HG03108 (cell line): Measurements from ENCODE around the gene SLC27A2.

Source experiments
- ATAC-seq: cut with Tn5 transposase; IDR thresholded peaks from one replicate; pipeline ENCODE4 v1.9.1; 2021; ENCODE audit warnings: moderate library complexity; ENCODE audit not compliant: unreplicated experiment

The SLC27A2 gene

GRCh38 chr15:50262533-50262932 lies 80.5 kb downstream of the SLC27A2 start:
- no peak for ATAC-seq

DNA sequence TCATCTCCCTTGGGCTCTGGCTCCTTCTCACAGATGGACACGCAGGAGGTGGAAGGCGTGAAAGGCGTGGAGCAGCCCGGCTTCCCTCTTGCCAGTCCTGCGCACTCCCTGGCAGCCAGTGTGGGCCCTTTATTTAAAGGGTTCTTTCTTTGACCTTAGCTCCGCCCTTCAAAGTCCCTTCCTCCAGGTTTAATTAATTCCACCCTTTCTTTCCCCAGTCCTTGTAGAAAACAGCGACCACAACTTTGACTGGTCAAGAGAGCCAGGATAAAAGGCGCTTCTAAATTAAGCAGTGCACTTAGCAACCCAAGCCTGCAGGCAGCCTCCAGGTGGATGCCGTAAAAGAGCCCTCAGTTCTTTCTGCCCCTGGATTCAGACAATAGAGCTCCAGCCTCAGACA lies 83.6 kb downstream of the SLC27A2 start, which contains the start of gene HDC:
HDC (minus strand) TSS at position 107 of the 400 bp plus-strand sequence; CDS start at position 4, 103 bp downstream.
- ATAC-seq = no peak

- no peak for ATAC-seq
These were observed 85.6 kb downstream of the SLC27A2 start for GRCh38 chr15:50267577-50267976.

DNA sequence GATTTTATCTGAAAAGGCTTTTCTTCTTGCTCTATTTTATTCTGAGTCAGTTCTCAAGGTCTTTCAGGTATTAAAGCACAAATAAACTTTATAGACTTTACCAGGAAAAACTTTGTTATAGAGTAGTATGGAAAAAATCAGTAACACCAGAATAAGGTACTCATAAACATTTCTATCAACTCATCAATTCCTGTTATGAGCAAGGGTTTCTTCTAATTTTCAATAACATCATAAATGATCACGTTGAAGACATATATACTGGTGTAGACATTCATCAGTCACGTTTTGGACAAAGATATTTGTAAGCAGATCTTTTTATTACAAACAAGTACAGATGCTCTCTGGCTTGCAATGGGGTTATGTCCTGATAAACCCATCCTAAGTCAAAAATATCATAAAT lies 93.1 kb downstream of the SLC27A2 start:
- no peak for ATAC-seq

GRCh38 chr15:50275908-50276307 lies 93.9 kb downstream of the SLC27A2 start:
- no peak for ATAC-seq

GRCh38 chr15:50277370-50277769 lies 95.4 kb downstream of the SLC27A2 start:
- no peak for ATAC-seq

DNA sequence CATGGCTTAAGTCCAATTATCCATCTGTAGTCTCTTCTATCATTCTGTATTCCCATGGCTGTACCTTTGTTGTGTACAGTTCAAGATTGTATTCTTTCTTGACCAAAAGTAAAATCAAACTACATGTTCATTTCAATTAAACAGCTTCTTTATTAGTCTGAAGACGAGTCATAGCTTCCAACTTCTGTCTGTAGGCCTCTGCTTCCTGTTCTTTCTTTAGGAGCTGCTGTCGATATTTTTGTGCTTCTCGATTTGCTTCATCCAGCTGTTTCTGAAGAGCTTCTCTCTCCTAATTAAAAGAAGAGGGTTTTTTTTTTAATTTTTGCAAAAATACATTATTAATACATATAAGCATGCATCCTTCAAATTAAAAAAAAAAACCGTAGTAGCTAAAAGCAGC lies 96.5 kb downstream of the SLC27A2 start:
- ATAC-seq = no peak

GRCh38 chr15:50280271-50280670 lies 98.3 kb downstream of the SLC27A2 start:
- ATAC-seq = no peak

GRCh38 chr15:50281427-50281826 lies 99.4 kb downstream of the SLC27A2 start:
- no peak for ATAC-seq
